HG02642 (cell line): ENCODE measurements around the gene C9orf152.
"Not testable (repeated sequence)": the region's sequence is repeated elsewhere in the genome, so short reads cannot be mapped to it uniquely, and the experiment has no call there.

Experiments used
- ATAC-seq: cut with Tn5 transposase; IDR thresholded peaks from one replicate; pipeline ENCODE4 v1.9.1; 2021; ENCODE audit warnings: mild to moderate bottlenecking; ENCODE audit not compliant: unreplicated experiment, poor library complexity

Gene C9orf152, protein sequence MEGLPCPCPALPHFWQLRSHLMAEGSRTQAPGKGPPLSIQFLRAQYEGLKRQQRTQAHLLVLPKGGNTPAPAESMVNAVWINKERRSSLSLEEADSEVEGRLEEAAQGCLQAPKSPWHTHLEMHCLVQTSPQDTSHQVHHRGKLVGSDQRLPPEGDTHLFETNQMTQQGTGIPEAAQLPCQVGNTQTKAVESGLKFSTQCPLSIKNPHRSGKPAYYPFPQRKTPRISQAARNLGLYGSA

DNA sequence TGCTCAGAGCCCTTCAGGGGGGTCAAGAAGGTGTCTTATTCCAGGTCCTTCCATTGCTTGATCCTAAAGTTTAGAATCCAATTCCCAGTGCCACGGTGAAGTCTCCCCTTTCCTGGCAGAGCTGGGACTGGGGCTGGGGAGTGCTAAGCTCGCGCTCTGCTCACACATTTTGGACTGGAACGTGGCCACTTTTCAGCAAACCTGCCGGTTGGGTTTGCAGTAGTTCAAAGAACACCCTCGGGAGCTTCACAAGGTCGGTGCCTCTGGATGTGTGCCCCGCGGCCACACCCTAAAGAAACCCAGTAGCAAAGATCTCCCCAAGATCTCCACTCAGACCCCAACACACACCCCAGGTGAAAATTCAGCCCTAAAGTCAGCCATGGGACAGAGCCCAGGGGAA, at the start of gene C9orf152:
C9orf152 (minus strand) TSS at position 129 of the 400 bp plus-strand sequence. CDS start 580 bp downstream, outside the sequence.
- ATAC-seq, result no peak

DNA sequence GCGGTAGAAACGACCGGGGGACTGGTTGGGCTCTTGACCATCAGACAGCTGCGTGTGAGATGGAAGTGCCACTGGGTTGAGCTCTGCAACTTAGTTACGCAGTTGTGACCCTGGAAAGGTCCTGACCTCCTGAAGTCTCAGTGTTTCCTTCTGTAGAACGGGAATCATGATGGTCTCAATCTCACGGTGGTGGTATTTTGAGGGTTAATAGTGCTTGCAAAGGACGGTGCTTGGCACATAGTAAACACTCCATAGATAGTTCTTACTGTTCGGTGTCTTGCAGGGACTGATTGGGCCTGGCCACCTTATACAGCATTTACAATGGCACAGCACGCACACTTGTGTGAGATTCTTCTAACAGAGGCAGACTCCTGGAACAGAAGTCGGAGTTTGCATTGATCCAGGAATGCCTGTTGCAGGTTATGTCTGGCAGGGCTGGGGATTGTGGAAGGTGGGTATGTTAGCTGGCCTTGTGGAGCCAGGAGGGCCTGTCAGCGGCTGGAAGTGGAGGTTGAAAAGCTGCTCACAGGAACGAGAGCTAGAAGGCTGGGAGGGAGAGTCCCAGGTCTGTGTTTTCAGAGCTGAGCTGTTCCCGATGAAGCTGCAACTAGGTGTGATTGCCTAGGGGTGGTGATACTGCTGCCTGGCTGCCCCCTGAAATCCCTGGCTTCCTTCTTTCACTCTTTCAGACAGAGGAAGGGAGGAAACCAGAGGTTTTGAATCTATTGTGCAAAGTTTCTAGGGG, 49.3 kb upstream of the C9orf152 start:
- peak; percentile 1 for ATAC-seq

DNA sequence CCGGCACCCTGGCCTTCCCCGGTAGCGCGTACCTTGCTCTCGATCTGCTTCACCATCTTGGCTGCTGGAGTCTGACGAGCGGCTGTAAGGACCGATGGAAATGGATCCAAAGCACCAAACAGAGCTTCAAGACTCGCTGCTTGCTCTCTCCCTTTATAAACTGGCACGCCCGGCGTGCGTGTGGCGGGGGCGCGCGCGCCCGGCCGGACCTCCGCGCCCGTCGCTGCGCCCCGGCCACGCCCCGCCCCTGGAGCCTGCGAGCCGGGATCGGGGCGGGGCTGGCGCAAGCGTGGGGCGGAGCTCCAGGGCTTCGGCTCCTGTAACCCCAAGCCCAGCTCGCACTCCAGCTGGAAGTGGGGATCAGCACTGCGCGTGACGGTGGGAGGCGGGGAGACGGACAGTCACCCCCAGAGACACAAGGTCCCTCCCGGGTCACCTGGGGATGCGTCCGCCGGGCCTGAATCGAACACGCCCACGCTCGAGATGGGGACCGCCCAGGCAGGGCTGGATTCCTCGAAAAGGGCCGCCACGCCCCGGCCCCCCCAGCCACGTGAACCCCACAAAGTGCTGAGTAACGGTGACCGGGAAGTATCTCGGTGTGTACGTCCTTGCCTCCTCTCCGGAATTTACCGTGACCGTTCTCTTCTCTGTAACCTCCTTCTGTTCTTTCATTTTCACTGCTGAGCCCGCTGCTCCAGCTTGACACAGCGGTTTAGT, 48.6 kb upstream of the C9orf152 start, which contains the start of gene TXN:
TXN (minus strand) TSS at position 128 of the 717 bp plus-strand sequence; CDS start at position 56, 72 bp downstream.
- peak; percentile 77 for ATAC-seq

DNA sequence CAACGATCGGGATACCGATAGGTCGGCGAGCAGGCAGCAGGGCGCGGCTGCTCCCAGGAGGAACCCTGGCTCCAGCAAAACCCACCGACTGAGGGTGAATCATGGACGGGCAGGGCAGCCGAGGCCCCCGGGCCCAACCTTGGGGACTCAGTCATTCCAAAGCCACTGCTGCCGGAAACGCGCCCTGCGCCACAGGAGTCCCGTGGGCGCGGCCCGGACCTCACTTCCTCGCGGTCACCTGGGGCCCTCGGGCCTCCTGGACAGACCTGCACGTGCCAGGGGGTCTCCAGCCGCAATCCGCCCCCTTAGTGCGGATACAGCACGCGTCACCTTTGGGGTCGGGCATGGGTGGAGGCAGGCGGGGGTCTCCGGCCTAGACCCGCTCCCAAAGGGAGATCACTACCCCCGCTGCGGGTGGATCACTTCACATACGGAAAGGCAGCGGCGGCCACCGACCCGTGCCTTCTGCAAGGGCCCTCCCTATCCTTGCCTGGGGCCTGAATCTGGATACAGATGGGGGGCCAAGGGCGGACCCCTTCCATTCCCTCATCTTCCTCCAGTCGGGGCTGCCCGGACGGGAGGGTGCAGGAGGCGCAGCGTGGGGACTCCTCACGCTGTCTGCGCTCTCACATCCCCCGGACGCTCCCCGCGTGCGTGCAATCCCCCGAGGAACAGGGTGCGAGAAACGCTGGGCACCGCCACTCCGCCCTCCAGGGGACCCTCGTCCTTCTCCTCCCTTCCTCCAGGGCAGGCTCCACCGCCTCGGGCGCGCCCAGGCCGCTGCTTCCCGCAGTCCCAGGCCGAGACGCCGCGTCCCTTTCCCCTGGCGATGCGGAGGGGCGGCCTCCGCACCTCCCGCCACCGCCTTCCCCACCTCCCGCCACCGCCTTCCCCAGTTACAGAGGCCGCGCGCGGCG, 47.8 kb upstream of the C9orf152 start:
- ATAC-seq, result peak; percentile 26

DNA sequence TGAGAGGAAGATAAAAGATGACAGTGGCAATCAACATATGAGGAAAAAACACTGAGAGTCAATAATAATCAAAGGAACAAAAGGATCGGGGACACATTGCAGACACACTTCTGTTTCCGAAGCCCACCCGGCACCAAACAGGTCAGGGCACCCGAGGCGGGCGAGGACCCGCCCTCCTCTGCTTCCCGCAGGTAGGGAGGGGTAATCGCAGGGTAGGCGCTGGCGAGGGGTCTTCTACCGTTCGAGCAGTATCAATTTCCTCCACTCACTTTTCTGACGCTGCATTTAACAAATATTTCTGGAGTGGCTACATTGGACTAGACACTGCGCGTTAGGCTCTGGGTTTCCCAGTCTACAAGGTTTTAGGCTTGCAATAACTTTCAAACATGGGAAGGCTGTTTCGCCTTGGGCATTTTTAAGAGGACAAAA, 47.1 kb upstream of the C9orf152 start:
- ATAC-seq, result no peak

DNA sequence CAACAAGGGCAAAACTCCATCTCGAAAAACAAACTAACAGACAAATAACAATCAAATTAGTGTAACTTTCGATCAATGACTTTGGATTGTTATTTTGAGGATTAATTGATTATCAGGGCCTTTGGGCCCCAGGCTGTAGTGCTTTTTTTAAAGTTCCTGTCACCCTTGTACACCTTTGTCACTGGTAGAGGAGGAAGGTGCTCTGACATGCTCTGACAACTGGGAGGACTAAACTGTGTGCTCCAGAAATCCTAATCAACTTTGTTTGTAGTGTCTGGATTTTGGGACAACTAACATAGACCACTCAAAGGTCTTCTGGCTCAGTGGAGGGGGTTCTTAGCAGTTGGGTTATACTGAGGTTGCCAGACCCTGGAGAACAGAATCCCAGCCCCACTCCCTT, 46.5 kb upstream of the C9orf152 start:
- no peak for ATAC-seq

DNA sequence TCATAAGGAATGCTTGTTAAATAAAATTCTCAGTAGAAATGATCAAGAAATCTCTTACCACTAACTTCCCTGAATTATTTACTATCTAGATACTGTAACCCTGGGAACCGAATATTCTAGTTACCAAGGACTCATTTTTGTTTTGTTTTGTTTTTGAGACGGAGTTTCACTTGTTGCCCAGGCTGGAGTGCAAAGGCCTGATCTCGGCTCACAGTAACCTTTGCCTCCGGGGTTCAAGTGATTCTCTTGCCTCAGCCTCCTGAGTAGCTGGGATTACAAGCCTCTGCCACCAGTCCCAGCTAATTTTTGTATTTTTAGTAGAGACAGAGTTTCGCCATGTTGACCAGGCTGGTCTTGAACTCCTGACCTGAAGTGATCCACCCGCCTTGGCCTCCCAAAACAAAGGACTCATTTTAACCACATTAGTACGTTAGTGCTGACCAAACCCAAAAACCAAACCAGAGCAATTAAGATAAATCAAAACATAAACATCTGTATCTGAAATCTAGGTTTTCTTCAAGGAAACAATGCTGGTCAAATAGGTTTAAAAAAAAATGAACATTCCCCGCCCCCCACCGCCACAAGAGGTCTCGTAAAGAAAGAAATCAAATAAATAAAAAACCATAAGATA, 44.7 kb upstream of the C9orf152 start:
- no peak for ATAC-seq

DNA sequence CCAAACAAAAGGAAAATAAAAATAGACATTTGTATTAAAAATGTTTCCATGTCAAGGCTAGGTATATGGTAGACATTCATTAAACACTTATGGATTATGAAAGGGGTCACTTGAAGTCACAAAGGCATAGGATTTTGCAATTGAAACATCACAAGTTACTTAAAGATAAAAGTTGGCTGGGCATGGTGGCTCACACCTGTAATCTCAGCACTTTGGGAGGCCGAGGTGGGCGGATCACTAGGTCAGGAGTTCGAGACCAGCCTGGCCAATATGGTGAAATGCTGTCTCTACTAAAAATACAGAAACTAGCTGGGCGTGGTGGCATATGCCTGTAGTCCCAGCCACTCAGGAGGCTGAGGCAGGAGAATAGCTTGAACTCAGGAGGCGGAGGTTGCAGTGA, 43.8 kb upstream of the C9orf152 start:
- not testable (repeated sequence) for ATAC-seq

DNA sequence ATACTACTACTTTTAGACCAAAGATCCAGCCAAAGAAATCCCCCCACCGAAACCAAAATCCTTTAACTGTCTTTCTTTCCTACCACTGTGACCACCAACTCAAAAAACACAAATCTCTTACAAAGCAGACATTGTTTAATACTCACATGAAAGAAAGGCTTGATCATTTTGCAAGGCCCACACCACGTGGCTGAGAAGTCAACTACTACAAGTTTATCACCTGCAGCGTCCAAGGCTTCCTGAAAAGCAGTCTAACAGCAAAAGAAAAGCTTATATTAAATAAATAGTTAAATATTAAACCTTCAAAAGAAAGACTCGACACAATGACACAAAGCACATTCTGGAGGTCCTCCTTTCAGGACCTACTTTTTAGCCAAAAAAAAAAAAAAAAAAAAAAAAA, 43.3 kb upstream of the C9orf152 start:
- ATAC-seq, result no peak

DNA sequence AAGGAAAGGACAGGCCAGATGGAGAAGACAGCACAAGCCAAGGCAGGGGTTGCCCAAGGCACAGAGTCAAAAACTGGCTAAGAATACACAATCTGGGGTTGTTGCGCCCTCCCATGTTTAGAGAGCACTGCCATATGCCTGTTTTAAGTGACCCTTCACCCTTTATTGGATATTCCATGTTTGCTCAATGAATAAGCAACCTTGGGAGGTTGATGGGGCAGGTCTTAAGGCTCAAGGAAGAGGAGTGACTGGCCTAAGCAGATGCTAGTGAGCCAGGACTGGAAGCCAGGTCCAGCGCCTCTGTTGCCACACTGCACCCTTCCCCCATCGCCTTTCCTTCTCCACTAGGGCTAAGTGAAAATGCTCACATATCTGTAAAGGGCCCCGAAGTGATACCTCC, 41.6 kb upstream of the C9orf152 start:
- ATAC-seq, result no peak

DNA sequence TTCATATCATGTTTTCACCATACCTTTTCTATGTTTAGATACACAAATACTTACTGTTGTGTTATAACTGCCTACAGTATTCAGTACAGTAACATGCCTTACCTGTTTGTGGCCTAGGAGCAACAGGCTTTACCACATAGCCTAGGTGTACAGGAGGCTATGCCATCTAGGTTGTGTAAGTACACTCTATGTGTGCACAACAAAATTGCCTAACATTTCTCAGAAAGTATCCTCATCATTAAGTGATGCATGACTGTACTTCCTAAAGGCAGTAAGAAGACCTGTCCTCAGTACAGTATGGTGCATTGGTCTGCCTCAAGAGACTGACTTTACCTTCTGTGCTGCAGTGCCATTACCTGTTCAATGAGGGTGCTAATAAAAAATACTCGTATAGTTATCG, 40.4 kb upstream of the C9orf152 start:
- no peak for ATAC-seq

DNA sequence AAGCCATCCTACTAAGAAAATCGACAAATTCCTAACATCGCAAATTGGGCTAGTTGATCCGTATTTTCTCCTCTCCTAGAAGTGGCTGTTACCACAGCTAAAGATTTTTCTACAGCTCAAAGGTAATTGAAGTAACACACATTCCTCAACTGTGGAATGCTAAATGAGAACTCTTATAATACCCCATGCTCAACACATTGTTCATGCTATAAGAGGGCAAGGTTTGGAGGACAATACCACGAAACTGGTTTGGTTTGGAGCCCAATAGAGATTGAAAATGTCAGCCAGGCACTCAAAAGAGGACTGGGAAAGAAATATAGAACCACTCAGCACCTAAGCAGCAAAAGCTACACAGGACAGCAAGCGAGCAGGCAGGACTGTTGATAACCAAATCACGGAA, 38.3 kb upstream of the C9orf152 start:
- ATAC-seq, result no peak

DNA sequence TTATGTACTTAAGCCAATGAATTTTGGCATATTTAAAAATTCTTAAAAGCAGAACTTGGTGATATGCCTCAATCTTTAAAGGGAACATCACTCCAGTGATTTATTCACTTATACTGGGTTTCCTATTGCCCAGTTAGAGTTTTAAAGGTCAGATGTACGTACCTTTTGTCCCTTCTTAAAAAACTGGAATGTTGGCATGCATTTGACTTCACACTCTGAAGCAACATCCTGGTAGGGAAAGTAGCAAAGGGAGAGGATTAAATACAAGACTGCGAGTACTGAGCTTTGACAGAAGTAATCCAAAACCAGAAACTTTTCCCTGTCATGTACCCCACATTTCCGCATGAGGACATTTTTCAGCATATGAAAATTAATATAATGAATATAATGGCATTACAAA, 36.7 kb upstream of the C9orf152 start:
- no peak for ATAC-seq

DNA sequence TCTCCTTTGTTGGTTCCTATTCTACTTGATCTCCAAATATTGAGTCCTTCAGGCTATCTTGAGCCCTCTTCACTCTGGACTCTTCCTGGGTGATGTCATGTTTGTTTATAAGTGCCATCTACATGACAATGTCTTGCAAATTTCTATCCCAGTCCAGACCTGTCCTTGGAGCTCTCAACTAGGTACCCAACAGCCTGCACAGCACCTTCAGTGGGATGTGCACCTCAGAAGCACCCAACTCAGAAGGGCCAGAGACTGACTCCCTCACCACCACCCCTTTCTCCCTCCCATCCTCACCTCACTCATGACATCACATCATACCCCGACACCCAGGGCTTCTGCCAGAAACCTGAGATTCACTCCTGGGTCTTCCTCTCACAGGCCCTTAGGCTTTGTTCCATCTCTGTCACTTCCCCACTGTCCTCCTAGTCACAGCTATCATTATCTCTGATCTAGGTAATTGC, 33.9 kb upstream of the C9orf152 start:
- no peak for ATAC-seq

DNA sequence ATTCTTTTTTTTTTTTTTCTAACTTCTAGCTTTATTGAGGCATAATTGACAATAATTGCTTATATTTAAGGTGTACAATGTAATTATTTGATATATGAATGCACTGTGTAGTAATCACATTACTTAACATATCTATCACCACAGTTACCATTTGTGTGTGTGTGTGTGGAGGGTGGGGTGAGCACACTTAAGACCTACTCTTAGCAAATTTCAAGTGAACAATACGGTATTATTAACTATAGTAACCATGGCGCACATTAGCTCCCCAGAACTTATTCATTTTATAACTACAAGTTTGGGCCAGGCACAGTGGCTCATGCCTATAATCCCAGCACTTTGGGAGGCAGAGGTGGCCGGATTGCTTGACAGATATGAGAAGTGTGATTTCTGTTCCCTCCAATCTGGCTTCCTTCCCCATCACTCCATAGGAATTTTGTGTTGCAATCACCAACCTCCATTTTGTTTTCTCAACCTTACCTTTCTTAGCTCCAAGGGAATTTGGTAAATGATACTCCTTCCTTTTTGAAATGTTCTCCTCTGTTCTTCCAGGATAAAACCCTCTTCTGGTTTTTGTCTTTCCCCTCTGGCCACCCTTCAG, 33.4 kb upstream of the C9orf152 start:
- no peak for ATAC-seq

DNA sequence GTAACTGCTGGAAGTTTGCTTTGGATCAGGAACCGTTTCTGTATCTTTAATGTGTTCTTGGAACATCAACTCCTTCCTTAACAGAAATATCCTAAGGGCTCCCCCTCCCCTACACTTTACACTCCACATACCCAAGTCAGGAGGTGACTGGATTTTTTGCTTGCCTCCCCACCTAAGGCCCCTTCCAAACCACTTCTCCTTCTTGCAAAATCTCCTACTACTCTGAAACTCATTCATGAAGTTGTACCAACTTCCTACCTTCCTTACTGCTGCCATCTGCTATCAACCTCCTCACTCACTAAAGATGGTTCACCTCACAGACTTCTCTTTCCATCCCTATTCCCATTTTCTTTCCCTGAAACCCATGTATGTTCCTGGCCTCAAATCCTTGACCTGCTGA, 32.2 kb upstream of the C9orf152 start:
- no peak for ATAC-seq

DNA sequence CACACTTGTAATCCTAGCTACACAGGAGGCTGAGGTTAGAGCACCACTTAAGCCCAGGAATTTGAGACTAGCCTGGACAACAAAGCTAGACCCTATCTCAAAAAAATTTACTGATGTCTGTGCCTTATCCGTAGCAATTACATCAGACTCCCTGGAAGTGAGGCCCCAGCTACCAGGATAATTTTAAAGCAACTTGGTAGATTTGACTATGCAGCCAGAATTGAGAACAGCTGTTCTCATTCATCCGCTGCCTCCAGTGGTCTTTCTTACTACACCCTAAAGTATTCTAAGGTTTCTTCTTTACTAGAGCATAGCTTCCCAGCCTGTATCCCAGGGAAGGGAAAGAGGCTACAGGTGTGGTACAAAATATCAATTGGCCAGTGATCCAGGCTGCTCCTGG, 20.4 kb upstream of the C9orf152 start:
- no peak for ATAC-seq

DNA sequence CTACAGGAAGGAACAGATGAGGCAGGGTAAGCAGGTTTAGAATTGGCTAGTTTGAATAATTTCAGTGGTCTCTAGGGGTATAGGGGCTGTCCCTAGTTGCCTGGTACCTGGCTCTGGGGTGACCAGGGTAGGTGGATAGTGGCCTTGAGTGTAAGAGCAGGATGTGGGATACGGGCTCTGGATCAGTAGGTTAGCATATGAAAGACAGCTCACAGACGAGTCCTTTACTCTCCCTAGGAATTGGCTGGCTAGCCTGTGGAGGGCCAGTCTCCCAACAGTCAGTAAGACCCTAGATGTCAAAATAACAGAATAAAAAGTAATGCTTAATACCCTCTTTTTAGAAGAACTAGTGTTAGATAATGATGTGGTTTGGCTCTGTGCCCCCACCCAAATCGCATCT, 16.6 kb upstream of the C9orf152 start:
- ATAC-seq, result no peak

DNA sequence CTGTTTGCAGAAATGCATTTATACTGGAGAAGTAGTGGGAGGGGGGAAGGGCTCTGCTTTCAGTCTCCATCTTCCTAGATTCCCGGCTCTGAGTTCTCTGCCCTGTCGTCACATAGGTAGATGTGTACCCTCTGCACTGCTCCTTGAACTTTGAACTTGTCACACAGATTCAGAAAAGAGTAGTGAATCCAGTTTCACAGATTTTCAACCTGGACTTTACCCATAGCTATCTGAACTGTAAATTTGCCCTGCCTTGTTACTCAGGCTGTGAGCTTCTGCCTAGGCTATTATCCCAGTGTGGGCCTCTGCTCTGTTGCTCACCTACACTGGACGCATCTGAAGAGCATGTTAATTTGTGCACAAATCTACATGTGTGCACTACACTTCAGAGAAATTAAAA, 12.8 kb upstream of the C9orf152 start:
- no peak for ATAC-seq
